CD4-positive, alpha-beta T cell treated with Interleukin-17A for 1 hour (primary cell): ENCODE results near the gene PIGA.

Experiments used
- DNase-seq: peaks from one replicate; pipeline ENCODE4 v3.0.0-alpha.2; 2020

PIGA gene, protein sequence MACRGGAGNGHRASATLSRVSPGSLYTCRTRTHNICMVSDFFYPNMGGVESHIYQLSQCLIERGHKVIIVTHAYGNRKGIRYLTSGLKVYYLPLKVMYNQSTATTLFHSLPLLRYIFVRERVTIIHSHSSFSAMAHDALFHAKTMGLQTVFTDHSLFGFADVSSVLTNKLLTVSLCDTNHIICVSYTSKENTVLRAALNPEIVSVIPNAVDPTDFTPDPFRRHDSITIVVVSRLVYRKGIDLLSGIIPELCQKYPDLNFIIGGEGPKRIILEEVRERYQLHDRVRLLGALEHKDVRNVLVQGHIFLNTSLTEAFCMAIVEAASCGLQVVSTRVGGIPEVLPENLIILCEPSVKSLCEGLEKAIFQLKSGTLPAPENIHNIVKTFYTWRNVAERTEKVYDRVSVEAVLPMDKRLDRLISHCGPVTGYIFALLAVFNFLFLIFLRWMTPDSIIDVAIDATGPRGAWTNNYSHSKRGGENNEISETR

DNA sequence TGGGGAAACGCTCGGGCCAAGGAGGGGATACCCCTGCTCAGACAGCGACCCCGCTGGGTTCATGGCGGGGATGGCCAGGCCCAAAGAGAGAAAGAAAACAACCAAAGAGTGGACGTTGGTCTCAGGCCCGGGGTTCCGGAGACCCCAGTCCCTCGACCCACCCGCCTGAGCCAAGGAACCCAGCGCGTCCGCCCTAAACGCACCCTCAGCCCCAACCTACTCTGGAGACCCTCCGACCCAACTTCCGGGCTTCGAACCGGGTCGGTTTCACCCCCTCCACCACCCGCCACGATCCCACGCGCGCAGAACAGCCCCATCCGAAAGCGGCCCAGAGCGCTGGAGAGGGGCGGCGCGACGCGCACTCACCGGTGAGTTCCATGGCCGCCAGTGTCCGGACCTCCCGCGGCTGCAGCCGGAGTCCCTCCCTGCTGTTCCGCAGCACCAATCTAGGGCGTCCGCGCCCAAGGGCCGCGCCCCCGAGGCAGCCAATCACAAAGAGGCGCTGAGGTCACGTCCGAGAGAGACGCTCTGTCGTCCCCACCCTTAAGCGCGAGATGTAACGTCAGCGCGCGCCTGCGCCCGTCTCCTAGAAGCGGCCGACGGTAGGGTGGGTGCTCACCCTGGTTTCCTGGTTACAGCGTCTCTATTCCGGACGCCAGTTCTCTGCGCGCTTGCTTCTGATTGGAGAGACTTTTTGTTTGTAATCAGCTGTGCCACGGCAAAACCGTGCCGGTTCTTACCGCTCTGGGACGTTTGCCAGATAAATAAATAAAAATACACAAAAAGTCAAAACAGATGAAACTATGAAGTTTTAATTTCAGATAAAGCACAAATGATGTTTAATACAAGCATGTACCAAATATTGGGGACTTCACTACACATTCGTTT is at the start of gene PIGA:
TSS of gene PIGA (minus strand) at position 389 of the 888 bp plus-strand sequence. CDS start 3,593 bp downstream, outside the sequence.
- peak; percentile 95 for DNase-seq

DNA sequence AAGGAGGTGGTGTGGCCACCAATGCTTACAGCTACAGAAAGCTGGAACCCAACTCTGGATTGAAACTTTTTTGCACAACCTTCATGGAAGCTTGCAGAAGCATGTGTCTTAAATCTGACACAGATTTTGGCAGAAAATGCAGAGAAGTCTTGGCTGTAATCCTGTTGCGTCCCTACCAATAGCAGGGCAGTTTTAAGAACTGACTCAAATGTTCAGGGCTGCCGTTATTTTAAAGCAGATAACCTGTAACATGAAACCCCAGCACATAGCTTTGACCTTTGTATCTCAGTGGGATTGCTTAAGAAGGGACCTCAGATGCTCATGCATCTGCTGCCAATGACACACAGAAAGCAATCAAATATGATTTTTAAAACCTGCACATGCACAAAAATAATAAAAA is 49.0 kb upstream of the PIGA start, which contains the start of gene VEGFD:
TSS of gene VEGFD (minus strand) at position 110 of the 400 bp plus-strand sequence. CDS start 467 bp downstream, outside the sequence.
- DNase-seq: no peak

DNA sequence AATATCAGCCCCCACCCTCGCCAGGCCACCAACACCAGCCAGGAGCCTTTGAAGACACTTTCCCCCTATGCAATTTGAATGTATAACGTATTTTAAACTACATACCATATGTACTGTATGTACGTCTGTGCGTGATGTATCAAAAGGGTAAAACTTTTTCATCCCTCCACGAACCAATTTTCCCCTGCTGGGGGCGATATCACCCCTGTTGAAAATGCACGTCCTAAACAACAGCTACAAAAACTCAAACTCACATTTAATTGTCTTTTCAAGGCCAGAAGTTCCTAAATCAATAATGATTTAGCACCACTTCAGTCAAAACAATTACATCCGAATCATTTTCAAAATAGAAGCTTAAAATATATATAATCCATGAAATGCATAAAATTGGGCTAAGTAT is 47.5 kb upstream of the PIGA start:
- no peak for DNase-seq

DNA sequence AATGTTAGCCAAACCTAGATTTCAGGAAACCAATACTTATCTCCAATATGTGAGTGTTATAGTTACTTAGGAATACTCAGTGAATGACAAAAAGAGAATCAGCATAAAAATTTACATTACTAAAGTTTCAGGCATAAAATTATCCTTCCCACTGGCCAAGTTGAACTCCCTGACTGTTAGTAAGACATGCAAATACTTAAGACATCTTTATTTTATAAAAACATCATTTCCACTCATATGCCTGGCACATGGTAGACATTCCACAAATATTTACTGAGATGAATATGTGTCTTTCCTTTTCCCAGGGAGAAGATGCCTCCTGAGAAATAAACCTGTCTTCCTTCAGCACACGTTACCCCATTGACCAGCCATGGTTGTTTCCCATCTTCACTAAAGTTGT is 41.6 kb upstream of the PIGA start:
- DNase-seq: no peak

DNA sequence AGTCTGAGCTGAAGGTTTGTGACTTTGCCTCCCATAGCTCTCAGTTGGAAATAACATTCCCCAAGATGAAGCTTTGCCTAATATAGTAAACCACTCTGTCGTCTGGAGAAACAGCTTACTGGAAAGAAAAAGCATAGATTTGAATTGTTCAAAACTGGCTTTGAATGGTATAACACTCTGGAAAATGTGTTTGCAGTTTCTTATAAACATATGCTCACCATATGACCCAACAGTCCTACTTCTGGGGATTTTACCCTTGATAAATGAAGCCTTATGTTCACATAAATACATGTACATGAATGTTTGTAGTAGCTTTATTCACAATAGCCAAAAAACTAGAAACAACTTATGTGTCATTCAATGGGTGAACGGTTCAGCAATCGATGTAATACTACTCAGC is 38.7 kb upstream of the PIGA start:
- DNase-seq: no peak

DNA sequence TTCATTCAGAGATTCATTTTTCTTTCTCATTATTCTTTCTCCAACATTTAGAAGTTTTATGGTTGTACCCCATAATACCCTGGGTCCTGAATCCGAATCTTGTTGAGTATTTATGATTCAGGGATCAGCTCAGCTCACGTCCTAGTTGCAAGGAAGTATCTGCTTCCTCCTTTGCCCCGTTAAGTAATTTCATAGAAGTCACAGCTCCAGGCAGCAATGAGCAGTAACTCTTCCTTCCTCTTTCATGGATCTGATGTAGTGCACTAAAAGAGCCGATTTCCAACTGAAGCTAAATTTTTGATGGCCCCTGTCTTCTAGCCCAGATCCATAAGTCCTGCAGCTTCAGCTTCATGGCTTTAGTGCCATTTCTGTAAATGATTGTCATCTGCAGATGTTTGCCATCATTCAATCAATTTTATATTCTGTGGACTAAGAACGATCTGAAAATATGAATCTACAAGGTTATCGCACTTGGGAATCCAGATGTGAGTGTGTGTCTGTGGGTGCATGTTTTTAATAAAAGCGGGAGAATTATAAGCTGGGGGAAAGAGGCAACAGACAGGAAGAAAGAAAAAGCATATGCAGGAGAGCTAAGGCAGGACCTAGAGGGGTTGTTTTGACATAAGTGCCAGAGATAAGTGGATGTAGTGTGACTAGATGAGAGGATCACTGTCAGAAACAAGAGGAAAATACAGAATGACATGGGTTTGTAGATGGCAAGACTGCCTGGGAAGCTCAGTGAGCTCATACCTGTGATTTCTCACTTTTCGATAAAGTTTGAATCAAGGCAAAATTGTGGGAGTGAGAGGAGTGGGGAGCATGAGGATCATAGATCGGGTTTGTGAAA is 31.4 kb upstream of the PIGA start:
- DNase-seq: no peak

DNA sequence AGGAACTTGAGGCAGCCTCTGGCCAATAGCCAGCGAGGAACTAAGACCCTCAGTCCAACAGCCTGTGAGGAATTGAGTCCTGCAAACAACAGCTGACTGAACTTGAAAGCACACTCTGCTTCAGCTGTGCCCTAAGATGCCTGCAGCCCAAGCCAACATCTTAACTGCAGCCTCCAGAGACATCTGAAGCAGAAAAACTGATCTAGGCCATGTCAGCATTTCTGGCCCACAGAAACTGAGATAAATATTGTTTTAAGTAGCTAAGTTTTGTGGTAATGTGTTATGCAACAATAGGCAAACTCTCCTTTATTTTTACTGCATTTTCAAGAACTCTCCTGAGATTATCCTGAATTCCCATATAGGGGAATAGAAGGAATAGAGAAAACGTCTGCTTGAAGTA is 24.4 kb upstream of the PIGA start:
- DNase-seq: no peak

DNA sequence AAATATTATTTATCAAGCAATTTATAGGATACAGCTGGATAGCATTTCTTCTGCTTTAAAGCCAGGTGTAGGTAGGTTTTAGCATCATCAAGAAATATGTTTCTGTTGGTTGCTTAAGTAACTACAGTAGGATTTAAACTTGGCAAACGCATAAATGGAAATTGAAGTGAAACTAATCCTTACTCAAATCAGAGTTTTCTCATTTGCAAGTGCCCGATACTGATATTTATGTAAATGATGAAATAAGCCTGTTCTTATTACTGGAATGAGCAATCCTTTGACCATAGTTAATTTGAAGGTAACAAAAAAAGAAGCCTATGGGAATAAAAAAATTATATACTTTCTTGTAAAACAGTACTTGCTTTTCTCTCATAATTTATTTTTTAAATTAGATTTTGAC is 23.2 kb upstream of the PIGA start:
- DNase-seq: no peak

DNA sequence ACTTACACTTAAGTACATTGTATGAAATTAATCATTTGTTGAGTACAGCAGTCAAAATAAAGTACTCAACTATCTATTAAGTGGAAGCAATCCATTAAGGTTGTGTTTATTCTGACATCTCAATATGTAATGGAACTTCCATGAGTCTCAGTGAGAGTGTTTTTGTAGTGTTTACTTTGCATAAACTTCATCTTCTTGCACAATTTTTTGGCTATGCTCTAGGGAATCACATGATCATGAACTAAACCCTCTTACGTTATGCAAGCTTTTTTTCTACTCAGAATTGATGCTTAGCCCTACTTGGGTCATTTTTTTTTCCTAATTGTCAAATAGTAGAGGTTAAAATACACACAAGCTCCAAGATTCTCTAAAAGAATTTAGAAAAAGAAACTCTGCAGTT is 21.1 kb upstream of the PIGA start:
- no peak for DNase-seq

DNA sequence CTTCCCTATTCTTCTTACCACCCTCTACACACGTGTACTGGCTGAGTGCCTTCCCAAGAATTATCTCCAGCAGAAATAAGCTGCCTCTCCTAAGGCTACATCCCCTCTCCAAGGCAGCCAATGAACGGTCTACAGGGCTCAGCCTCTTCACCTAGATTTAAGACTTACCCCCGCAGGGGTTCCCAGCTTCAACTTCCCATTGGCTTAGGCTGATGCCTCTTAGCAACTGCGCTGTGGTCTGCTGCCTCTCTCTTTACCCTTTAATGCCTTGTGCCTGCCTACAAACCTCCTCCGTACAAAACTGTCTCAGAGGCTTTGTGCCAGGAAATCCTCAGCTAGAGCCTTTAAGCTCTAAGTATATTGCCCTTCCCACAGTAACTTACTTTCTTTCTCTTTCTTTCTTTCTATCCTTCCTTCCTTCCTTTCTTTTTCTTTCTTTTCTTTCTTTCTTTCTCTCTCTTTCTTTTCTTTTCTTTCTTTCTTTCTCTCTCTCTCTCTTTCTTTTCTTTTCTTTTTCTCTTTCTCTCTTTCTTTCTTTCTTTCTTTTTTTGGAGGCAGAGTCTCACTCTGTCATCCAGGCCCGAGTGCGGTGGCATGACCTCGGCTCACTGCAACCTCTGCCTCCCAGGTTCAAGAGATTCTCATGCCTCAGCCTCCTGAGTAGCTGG is 15.1 kb upstream of the PIGA start:
- no peak for DNase-seq

DNA sequence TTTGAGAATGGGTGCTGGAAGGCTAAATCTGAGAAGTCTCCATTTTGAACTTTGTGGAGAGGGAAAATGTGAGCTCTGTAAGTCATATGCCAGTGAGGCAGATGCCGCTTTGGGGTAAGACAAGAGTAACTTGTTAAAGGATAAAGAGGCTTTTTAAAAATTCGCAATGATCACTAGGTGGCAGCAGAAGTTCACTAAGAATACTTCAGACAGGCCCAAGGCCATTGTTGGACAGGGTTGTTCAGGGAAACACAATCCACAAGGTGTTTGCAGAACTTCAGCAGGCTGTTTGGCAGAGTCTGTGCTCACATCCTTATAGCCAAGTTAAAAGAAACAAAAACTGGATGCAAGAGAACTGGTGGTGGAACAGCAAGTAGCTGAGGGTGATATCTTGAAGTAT is 13.7 kb upstream of the PIGA start:
- peak; percentile 45 for DNase-seq

DNA sequence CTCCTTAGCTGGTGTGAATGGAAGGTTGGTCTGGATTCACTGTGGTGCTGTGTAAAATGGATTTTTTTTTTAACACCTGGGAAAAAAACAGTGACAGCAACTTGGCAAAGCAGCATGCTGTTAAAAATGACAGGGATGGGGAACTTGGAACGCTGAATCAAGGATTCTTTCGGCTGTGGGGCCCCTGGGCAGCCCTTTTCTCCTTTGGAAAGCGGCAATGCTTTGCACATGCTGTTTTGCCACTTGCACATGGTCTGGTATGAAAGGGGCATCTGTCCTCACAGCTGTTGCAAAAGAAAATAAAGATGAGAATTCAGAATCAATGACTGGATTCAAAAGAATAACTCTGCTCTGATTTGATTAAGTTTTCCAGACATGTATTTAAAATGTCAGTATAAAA is 10.7 kb upstream of the PIGA start:
- no peak for DNase-seq

DNA sequence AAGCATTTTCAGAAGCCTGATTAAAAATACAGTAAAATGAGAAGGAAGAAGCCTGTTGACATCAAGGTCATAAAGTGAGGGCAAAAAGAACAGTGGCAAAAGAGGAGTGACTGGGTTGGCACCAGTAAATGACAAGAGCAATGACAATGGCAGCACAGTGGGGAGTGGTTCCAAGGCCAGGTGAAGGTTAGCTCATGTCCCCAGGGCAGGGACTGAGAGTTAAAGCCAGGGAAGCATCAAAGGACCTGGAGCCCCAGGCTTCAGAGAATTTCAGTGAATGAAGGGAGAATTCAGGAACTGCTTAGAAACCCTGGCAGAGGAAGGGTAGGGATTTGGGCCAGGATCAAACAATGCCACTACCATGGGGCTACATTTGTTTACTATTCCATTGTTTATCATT is 8.8 kb upstream of the PIGA start:
- no peak for DNase-seq

DNA sequence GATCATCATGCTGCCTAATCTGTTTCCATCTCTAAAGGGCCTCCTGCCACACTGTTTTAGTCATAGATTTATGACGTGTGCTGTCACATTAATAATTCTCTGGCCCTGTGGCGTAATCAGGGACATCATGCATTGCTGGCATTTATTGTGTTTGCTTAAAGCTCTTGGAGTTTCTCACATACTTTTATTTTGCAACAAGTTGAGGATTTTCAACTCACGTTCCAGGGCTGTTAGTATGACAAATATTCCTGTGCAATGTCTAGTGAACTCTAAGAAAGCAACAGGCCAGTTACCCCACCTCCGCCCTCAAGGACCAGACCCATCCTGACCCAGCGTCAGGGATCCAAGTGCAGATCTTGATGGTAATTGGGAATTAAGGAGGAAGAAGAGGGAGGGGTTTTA is 7.8 kb upstream of the PIGA start:
- DNase-seq: no peak

DNA sequence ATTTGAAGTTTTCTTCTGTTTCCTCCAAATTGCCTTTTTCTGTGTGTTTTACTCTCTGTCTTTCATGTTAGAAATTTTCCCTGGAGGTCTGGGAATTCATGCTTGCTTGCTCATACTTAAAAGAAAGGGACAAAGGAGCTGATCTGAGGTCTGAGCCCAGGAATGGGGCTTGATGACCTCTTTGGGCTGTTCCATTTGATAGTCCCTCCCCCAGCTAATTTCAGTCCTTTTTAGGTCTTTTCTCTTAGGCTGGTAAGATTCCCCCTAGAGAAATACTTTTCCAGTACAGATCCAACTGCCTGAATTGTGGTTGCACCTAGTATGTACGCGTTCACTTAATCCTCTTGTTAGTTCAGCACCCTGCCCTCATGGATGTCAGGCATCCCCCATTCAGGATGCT is 5.5 kb upstream of the PIGA start:
- no peak for DNase-seq

DNA sequence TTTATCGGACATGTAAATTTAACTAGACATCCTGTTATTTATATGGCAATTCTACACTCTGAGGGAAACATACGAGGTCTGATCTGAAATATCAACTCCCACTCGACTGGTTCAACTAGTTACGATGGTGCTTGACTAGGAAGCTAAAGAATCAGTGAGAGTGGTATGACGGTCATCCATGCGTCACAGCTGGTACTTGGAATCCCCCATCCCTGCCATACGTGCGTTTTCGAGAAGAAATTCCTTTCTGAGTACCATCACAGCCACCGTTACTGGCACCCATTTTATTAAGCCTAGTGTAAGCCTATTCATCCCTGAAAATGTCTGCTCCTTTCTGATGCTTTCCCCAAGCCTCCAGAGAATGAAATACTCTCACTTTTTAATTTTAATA is 695 bp upstream of the PIGA start:
- DNase-seq: peak; percentile 75

DNA sequence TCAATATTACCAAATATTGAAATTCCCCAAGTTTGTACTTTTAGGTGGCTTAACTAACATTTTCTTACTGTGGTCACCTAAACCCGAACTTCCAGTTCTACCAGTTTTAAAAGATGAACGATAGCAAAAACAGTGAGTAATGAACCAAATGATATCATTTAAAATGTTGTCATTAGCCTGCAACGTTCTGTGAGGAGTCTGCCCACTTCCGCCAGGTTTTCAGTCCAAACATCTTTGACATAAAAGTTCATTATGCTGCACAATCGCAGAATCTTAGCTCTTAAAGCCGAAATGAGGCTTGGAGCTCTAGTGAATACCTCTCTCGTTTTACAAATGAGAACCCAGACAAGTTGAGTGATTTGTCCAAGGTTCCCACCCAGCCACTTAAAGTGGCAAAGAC is 762 bp downstream of the PIGA start:
- DNase-seq: peak; percentile 56

DNA sequence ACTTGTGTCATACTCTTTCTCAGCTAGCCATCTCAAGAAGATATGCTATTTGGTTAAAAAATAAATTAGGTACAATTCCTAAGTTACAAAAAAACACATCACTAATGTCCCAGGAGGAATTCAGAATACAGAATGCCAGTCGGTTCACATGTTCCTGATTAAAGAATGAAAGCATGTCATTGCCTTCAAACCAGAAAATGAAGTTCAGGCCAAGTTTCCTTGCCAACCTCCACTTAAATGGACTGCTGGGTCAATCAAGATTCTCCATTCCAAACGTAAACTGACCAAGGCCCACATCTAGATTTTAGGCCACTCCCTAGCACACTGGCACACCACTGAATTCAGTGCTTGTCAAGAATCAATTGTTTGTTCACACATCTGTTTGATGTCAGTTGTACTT is 6.5 kb downstream of the PIGA start:
- no peak for DNase-seq

DNA sequence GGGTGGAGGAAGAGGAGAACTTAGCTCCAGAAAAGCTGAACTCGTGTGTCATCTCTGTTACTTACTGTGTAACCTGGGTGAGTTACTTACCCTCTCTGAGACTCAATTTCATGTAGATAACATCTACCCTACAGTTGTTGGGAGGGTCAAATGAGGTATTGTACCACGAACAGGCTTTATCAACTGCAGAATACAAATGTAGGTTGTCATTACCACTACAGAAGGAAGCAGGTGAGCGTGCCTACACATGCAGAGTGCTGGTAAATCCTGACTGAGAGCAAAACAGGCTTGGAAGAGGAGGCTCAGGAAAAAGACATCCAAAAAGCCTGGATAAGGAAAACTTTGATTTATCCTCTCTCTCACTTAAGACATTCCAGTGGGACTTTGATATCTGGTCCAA is 7.2 kb downstream of the PIGA start:
- DNase-seq: no peak

DNA sequence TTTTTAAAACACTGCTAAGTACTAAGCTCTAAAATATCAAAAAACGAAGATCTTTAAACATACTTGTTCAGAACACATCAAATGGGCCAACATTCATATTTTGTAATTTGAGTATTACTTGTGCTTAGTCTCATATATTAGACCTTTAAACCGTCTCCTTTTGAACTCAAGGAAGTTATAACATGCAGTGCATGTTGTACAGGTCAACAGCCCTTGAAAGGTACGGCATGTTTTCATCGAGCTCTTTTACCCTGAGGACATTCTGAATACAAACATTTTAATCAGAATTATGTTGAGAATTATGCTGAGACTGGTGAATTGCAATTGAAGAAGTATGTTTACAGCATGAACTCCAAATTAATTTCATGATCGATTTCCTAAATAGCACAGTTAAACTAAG is 12.9 kb downstream of the PIGA start:
- no peak for DNase-seq

DNA sequence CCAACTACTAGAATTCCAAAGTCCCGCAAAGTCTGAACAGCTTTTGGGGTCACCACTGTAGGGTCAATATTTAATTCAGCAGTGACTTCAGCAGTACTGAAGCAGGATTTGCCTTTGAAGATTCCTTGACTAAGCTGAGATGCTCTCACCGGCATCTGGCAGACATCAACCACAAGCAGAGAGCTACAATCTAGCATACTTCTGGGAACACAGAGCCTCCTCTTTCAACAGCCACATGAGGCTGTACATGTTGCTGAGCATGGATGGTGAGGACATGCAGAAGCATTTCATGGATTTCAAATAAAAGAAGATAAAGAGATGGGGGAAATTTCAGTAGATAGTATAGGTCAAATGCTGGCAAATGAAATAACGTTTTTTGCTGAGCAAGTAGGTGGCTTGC is 13.3 kb downstream of the PIGA start:
- DNase-seq: no peak

DNA sequence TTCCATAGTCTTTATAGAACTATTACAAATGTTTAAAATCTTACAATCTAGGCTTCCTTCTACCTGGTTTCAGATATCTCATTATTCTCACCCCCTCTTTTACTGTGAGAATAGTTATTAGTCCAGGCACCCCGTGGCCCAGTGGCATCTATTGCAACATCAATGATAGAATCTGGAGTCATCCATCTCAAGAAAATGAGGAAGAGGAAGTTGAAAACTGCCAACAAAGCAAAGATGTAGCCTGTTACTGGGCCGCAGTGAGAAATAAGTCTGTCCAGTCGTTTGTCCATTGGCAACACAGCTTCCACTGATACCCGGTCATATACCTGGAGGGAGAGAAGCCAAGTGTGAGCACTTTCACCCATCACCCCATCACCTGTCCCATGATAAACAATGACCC is 13.9 kb downstream of the PIGA start:
- no peak for DNase-seq
